Tibial nerve (tissue), 4 donors: ENCODE results near the gene UNC45B.

Experiments used
- CTCF ChIP-seq, 5 experiments: fragments of 200-600 bp in 3 of 5; fragments of 450-650 bp in 2 of 5; sonication (generic) in 3 of 5; IDR thresholded peaks; one replicate each; pipeline ENCODE4 v1.5.1; 2016 to 2019; ENCODE audit warnings: antibody characterized with exemption in 5 of 5, mild to moderate bottlenecking in 3 of 5, moderate library complexity in 2 of 5
- EP300 ChIP-seq, 2 donors: sonication (generic); formaldehyde crosslinking; IDR thresholded peaks; one replicate each; pipeline ENCODE4 v1.6.1; 2017; ENCODE audit warnings: antibody characterized with exemption in 2 of 2, mild to moderate bottlenecking in 1 of 2
- POLR2A ChIP-seq, 2 donors: fragments of 450-650 bp; IDR thresholded peaks; one replicate each; pipeline ENCODE4 v1.6.1; 2017; ENCODE audit warnings: antibody characterized with exemption in 2 of 2, mild to moderate bottlenecking in 2 of 2, moderate library complexity in 2 of 2

DNA sequence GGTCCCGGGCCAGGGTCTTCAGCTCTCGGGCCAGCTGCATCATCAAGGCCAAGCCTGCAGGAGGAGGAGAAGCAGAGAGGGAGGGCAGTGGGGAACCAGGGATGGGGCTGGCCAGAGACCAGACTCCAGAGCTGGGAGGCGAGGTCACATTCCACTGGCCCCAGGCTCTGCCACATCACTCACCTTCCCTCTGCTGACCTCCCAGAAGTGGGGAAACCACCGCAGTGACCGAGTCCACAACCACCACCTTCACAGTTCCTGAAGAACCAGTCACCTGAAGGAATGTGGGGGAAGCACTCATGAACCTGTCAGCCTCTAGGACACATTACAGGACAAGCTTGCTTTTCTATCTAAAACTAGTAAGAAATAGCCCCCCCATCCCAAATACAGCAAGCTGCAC, 44.3 kb upstream of the UNC45B start:
- no peak for TF ChIP-seq CTCF (IDR thresholded peaks at IDR 0.05)
- TF ChIP-seq EP300 (IDR thresholded peaks at IDR 0.05): no peak
- TF ChIP-seq POLR2A (IDR thresholded peaks at IDR 0.05): no peak
